Heart right ventricle (tissue), 16 donors: Measurements from ENCODE around the gene ATP6V1C2. TPM values are rescaled to one million over a fixed set of nuclear protein-coding genes. Genes with fewer than 3 reads are reported as not detected.
A peak's percentile ranks its signal among the peaks of the same experiment; 100 is the strongest.
"Not testable (repeated sequence)": the region's sequence is repeated elsewhere in the genome, so short reads cannot be mapped to it uniquely, and the experiment has no call there.

ENCODE experiments used
- ATAC-seq, 8 donors: fragments of 200-7000 bp; cut with Tn5 transposase; one replicate each; pipeline ENCODE4 v1.9.1; 2020; ENCODE audit warnings: mild to moderate bottlenecking in 8 of 8, moderate library complexity in 8 of 8, moderate number of reproducible peaks in 1 of 8
- DNase-seq, 2 donors: peaks; one replicate each; pipeline ENCODE4 v3.0.0-alpha.2; 2020
- H3K27ac ChIP-seq, 10 donors: fragments of 200-600 bp; sonication (generic) in 2 of 10; one replicate each; pipeline versions ENCODE4 v1.5.0 to v1.8.0; 2020 to 2022; ENCODE audit warnings: mild to moderate bottlenecking in 3 of 10
- H3K27me3 ChIP-seq, 7 donors: fragments of 200-600 bp; one replicate each; pipeline ENCODE4 v1.8.0; 2021 to 2022; ENCODE audit warnings: mild to moderate bottlenecking in 2 of 7
- H3K36me3 ChIP-seq, 9 donors: fragments of 200-600 bp; sonication (generic) in 1 of 9; one replicate each; pipeline versions ENCODE4 v1.5.0 to v1.8.0; 2020 to 2022; ENCODE audit warnings: mild to moderate bottlenecking in 2 of 9
- H3K4me1 ChIP-seq, 9 donors: fragments of 200-600 bp; sonication (generic) in 1 of 9; one replicate each; pipeline versions ENCODE4 v1.5.0 to v1.8.0; 2020 to 2022; ENCODE audit warnings: mild to moderate bottlenecking in 4 of 9
- H3K4me3 ChIP-seq, 10 donors: fragments of 200-600 bp; sonication (generic) in 2 of 10; one replicate each; pipeline versions ENCODE4 v1.5.0 to v1.8.0; 2020 to 2022; ENCODE audit warnings: mild to moderate bottlenecking in 7 of 10, moderate library complexity in 2 of 10
- H3K9me3 ChIP-seq, 11 donors: fragments of 200-600 bp in 10 of 11; sonication (generic) in 2 of 11; one replicate each; pipeline versions ENCODE4 v1.5.0 to v1.8.0; 2013 to 2022; ENCODE audit warnings: mild to moderate bottlenecking in 2 of 11, control low read depth in 1 of 11, moderate library complexity in 1 of 11
- WGBS, 2 donors: extraction: QIAGEN DNeasy Blood & Tissue Kit; methylation state at CpG; one replicate each; pipeline ENCODE4 v1.1.7; 2013; ENCODE audit warnings: inconsistent platforms in 1 of 2; 5-methylcytosine and 5-hydroxymethylcytosine counted together
- intact Hi-C, 10 donors: fragments of 100-400 bp; cut with DNase I; formaldehyde crosslinking; loops; one replicate each; pipeline versions ENCODE4 v1.11.1 to v1.14.2; 2022
- polyA plus RNA-seq, 2 donors: library from polyadenylated mRNA; stranded (reverse); fragments of 200-250 nt; gene quantifications; one replicate each; pipeline ENCODE4 v1.2.3, GENCODE V29; 2013
- total RNA-seq, 10 donors: library from RNA; stranded (reverse); fragmentation: NEBNext Ultra II Directional in 3 of 10; extraction: Animal tissue kit (Norgen Biotek cat#: 25700) in 3 of 10; gene quantifications; one replicate each; pipeline versions ENCODE4 v1.2.1 to v1.2.4, GENCODE V29; 2021 to 2023
- TF ChIP-seq, protein P1 (sequence below), 9 donors: fragments of 200-600 bp; sonication (generic) in 2 of 9; IDR thresholded peaks; one replicate each; pipeline versions ENCODE4 v1.5.0 to v1.8.0; 2021 to 2022; ENCODE audit warnings: antibody characterized with exemption in 9 of 9, mild to moderate bottlenecking in 5 of 9, moderate library complexity in 1 of 9
- donor health status: Arrhythmogenic right ventricular cardiomyopathy.
- donor health status: ischemic (EF 13 %, LVEDD 7.1; RV severe dilation, severe dysfunction).
- donor health status: healthy with polysubstance abuse.
- donor health status: DM: no; HTN: yes; CAD: no.
- donor health status: DM: no; HTN: no; CAD: no.
- donor health status: ischemic (EF 25% LVEDD 6.9; RV normal size, moderate dysfunction).
- donor health status: ischemic (EF 25% LVEDD 5.7; RV mildly dilated, moderate dysfunction).
- donor health status: healthy.
- donor health status: DM: yes; HTN: yes; CAD: no.
- donor health status: Ischemic cardiomyopathy.
- donor health status: ischemic (EF 35%, LVEDD 5.7; RV mildly dilated, moderate dysfunction).
- donor health status: nonischemic (EF 11% LVEDD 7.7; RV severe dilation, severe dysfunction).
- donor health status: DM: yes; HTN: yes; CAD: no.
- donor health status: PGD.
- donor health status: ischemic (EF 29% LVEDD 5.4; RV normal size, mild dysfunction).
- donor health status: nonischemic (EF 23%, LVEDD 6.1; RV moderate dilation, normal function).

ATP6V1C2 gene
- total and polyA plus RNA-seq, 12 donors, result 0.09 to 3.4 (median 0.72) TPM

DNA sequence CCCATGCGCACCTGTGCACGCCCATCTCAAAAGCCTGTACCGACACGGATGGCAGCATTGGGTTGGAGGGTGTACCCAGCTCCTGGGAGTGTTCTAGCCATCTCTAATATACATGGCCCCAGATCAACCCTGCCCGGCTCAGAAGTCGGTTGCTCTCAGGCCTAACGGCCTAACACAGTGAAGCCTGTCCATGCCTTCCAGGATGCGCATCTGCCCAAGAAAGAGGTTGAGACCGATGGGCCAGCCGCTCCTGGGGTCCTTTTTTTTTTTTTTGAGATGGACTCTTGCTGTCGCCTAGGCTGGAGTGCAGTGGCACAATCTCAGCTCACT lies 59.0 kb downstream of the ATP6V1C2 start:
- DNase-seq, result no peak
- intact Hi-C loops, result no loop called here
- Histone ChIP-seq H3K27me3 (no peaks in the 10 kb centered on the region), H3K27ac (no peak overlapping the region), H3K4me1 (peaks cover 0 to 16% (median 3%) of the 10 kb centered on the region in 9 donors), H3K4me3 (no peak overlapping the region), H3K9me3 (no peaks in the 10 kb centered on the region), H3K36me3 (peaks cover 0 to 84% (median 30%) of the 10 kb centered on the region in 9 donors)
- 96 to 97% methylated on average over 11 of the region's 11 CpGs for WGBS, 2 donors
- ATAC-seq, result no peak
- TF ChIP-seq, protein P1, sequence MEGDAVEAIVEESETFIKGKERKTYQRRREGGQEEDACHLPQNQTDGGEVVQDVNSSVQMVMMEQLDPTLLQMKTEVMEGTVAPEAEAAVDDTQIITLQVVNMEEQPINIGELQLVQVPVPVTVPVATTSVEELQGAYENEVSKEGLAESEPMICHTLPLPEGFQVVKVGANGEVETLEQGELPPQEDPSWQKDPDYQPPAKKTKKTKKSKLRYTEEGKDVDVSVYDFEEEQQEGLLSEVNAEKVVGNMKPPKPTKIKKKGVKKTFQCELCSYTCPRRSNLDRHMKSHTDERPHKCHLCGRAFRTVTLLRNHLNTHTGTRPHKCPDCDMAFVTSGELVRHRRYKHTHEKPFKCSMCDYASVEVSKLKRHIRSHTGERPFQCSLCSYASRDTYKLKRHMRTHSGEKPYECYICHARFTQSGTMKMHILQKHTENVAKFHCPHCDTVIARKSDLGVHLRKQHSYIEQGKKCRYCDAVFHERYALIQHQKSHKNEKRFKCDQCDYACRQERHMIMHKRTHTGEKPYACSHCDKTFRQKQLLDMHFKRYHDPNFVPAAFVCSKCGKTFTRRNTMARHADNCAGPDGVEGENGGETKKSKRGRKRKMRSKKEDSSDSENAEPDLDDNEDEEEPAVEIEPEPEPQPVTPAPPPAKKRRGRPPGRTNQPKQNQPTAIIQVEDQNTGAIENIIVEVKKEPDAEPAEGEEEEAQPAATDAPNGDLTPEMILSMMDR (IDR thresholded peaks at IDR 0.05), result no peak

DNA sequence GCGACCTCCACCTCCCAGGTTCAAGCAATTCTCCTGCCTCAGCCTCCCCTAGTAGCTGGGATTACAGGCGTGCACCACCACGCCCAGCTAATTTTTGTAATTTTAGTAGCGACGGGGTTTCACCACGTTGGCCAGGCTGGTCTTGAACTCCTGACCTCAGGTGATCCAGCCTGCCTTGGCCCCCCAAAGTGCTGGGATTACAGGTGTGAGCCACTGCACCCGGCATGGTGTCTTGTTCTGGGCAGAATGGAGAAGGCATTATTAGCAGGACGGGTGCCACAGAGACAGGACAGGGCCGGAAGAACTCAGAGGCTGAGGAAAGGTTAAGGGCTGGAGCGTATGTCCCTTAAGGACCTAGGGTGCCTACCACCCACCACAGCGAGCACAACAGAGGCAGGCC lies 59.4 kb downstream of the ATP6V1C2 start:
- Histone ChIP-seq H3K36me3 (peaks cover 0 to 88% (median 32%) of the 10 kb centered on the region in 9 donors), H3K4me1 (peaks cover 0 to 18% (median 4%) of the 10 kb centered on the region in 9 donors)
- 93 to 98% methylated on average over 11 of the region's 11 CpGs for WGBS, 2 donors
- H3K27ac ChIP-seq, H3K9me3 ChIP-seq, DNase-seq, H3K4me3 ChIP-seq, intact Hi-C loops, ATAC-seq, H3K27me3 ChIP-seq: not testable (repeated sequence)

DNA sequence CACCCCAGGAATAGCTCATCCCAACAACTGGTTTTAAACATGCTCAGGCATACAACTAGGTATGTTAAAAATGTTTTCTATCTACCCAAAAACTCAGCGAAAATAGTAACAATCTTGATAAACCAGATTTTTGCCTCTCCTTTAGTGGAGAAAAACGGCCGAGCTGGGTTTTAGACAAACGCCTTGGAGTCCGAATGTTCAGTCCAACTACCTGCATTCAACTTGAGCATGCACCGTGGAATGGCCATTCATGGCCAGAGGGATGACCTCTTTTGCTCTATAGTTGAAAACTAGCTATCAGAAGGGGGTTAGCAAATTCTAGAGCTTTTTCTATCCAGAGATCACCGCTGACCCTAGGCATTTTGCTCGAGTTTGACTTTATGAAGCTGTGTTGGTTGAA lies 60.3 kb downstream of the ATP6V1C2 start:
- intact Hi-C loops, result no loop called here
- Histone ChIP-seq H3K36me3 (peaks cover 0 to 97% (median 39%) of the 10 kb centered on the region in 9 donors), H3K4me3 (no peak overlapping the region), H3K4me1 (peaks cover 0 to 18% (median 4%) of the 10 kb centered on the region in 9 donors), H3K9me3 (no peaks in the 10 kb centered on the region), H3K27ac (no peak overlapping the region), H3K27me3 (no peaks in the 10 kb centered on the region)
- WGBS, 2 donors, result 94 to 98% methylated on average over 8 of the region's 8 CpGs
- TF ChIP-seq, protein P1 (IDR thresholded peaks at IDR 0.05), result no peak
- DNase-seq, result no peak
- ATAC-seq, result no peak

DNA sequence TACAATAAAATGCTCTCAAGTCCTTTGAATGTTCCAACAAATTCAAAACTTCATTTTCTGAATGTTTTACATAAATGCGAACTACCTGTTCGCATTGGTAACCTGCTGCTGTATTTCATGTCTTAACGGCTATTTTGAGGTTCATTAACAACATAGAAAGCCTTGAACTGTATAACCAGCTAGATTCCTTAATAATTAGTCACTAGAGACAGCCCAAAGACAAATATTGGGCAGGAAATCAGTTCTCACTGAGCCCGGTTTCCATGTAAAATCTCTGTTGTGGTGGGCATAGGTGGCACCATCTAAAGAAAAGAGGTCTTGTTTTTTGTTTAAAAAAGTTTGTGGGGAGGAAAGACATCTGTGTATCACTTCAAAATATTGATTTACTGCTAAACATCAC lies 62.0 kb downstream of the ATP6V1C2 start:
- WGBS, 2 donors, result 92 to 93% methylated on average over 4 of the region's 4 CpGs
- Histone ChIP-seq H3K36me3 (peaks cover 0 to 99% (median 54%) of the 10 kb centered on the region in 9 donors), H3K9me3 (no peaks in the 10 kb centered on the region), H3K27me3 (no peaks in the 10 kb centered on the region), H3K27ac (no peak overlapping the region), H3K4me3 (no peak overlapping the region), H3K4me1 (peaks cover 0 to 11% (median 0%) of the 10 kb centered on the region in 9 donors)
- TF ChIP-seq, protein P1 (IDR thresholded peaks at IDR 0.05), result no peak
- intact Hi-C loops, result no loop called here
- DNase-seq (no peak), ATAC-seq (no peak)

DNA sequence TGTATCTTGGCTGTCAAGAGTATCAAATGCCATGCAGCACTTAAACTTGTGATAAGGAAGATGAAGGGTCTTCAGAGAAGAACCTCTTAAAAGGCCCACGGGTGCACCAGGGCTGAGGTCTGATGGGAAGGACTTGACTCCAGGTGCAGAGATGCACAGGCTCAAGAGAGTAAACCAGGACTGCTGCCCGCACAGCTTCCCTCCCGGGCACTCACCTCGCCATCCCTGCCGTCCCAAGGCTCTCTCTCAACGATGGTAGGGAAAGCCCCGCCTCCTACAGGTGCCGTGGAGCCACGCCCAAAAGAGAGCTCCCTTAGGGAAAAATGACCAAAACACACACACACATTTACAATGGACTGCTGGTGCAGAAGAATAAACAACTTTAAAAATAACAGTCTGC lies 63.3 kb downstream of the ATP6V1C2 start:
- WGBS, 2 donors, result 78 to 80% methylated on average over 9 of the region's 9 CpGs
- peak overlapping the region in 3 of 10 donors; percentile 37 to 59 (median 49) for H3K27ac ChIP-seq
- ATAC-seq (peak in 2 of 8 donors; percentile 30 to 31), DNase-seq (no peak)
- H3K36me3 ChIP-seq, result peaks cover 0 to 100% (median 67%) of the 10 kb centered on the region in 9 donors
- peaks cover 0 to 11% (median 0%) of the 10 kb centered on the region in 9 donors for H3K4me1 ChIP-seq
- TF ChIP-seq, protein P1 (IDR thresholded peaks at IDR 0.05), result no peak
- no peaks in the 10 kb centered on the region for H3K27me3 ChIP-seq
- intact Hi-C loops, result no loop called here
- no peak overlapping the region for H3K4me3 ChIP-seq
- no peaks in the 10 kb centered on the region for H3K9me3 ChIP-seq
